ENCODE measurements around the gene RBKS. TPM values are rescaled to one million over a fixed set of nuclear protein-coding genes. Genes with fewer than 3 reads are reported as not detected.

RBKS gene
- total and polyA plus RNA-seq, 2 donors from 2014 or later, result 10.3 to 28.7 TPM

- no peaks in the 10 kb centered on the region for H3K36me3 ChIP-seq (ENCODE audit: control insufficient read depth in 2 of 3, insufficient read depth in 3 of 3, low read length in 3 of 3)
- intact Hi-C loops (cut with DNase I), result no loop called here
- no peak overlapping the region for H3K4me3 ChIP-seq (ENCODE audit: low read length in 3 of 3)
- H3K27me3 ChIP-seq (ENCODE audit: control insufficient read depth, insufficient read depth, low read length), result no peaks in the 10 kb centered on the region
- no peaks in the 10 kb centered on the region for H3K4me1 ChIP-seq (ENCODE audit: control insufficient read depth in 2 of 3, insufficient read depth in 2 of 3, low read depth in 1 of 3, low read length in 3 of 3)
- no peak for TF ChIP-seq CTCF (IDR thresholded peaks at IDR 0.05; ENCODE audit: borderline replicate concordance, extremely low read depth, insufficient read depth)
- no peak for FAIRE-seq
- no peak for DNase-seq
- H3K9me3 ChIP-seq (ENCODE audit: control insufficient read depth in 2 of 3, insufficient read depth in 1 of 3, low read length in 3 of 3), result no peaks in the 10 kb centered on the region
- H3K27ac ChIP-seq (ENCODE audit: low read depth in 2 of 2, low read length in 2 of 2), result no peak overlapping the region
- H3K9ac ChIP-seq (ENCODE audit: low read length in 3 of 3), result no peak overlapping the region
Observed at GRCh38 chr2:27863146-27863545, 27.0 kb downstream of the RBKS start.

GRCh38 chr2:27860111-27860510 lies 30.1 kb downstream of the RBKS start:
- TF ChIP-seq CTCF (IDR thresholded peaks at IDR 0.05; ENCODE audit: borderline replicate concordance, extremely low read depth, insufficient read depth), result no peak
- no peak overlapping the region for H3K9ac ChIP-seq (ENCODE audit: low read length in 3 of 3)
- no peak overlapping the region for H3K4me3 ChIP-seq (ENCODE audit: low read length in 3 of 3)
- H3K9me3 ChIP-seq (ENCODE audit: control insufficient read depth in 2 of 3, insufficient read depth in 1 of 3, low read length in 3 of 3), result peaks cover 0 to 2% (median 0%) of the 10 kb centered on the region in 3 donors
- no peaks in the 10 kb centered on the region for H3K4me1 ChIP-seq (ENCODE audit: control insufficient read depth in 2 of 3, insufficient read depth in 2 of 3, low read depth in 1 of 3, low read length in 3 of 3)
- H3K27ac ChIP-seq (ENCODE audit: low read depth in 2 of 2, low read length in 2 of 2), result no peak overlapping the region
- no peaks in the 10 kb centered on the region for H3K36me3 ChIP-seq (ENCODE audit: control insufficient read depth in 2 of 3, insufficient read depth in 3 of 3, low read length in 3 of 3)
- intact Hi-C loops (cut with DNase I), result no loop called here
- FAIRE-seq, result no peak
- DNase-seq, result no peak
- H3K27me3 ChIP-seq (ENCODE audit: control insufficient read depth, insufficient read depth, low read length), result no peaks in the 10 kb centered on the region

- no peak for TF ChIP-seq CTCF (IDR thresholded peaks at IDR 0.05; ENCODE audit: borderline replicate concordance, extremely low read depth, insufficient read depth)
- no peak for FAIRE-seq
- intact Hi-C loops (cut with DNase I), result no loop called here
Observed at GRCh38 chr2:27857417-27858172, 32.6 kb downstream of the RBKS start.

More at GRCh38 chr2:27857417-27858172, 32.6 kb downstream of the RBKS start:
- Histone ChIP-seq H3K36me3 (ENCODE audit: control insufficient read depth in 2 of 3, insufficient read depth in 3 of 3, low read length in 3 of 3) (no peaks in the 10 kb centered on the region), H3K27me3 (ENCODE audit: control insufficient read depth, insufficient read depth, low read length) (no peaks in the 10 kb centered on the region), H3K4me1 (ENCODE audit: control insufficient read depth in 2 of 3, insufficient read depth in 2 of 3, low read depth in 1 of 3, low read length in 3 of 3) (peaks cover 0 to 4% (median 0%) of the 10 kb centered on the region in 3 donors), H3K9ac (ENCODE audit: low read length in 3 of 3) (no peak overlapping the region), H3K9me3 (ENCODE audit: control insufficient read depth in 2 of 3, insufficient read depth in 1 of 3, low read length in 3 of 3) (peaks cover 0 to 2% (median 0%) of the 10 kb centered on the region in 3 donors), H3K27ac (ENCODE audit: low read depth in 2 of 2, low read length in 2 of 2) (no peak overlapping the region), H3K4me3 (ENCODE audit: low read length in 3 of 3) (no peak overlapping the region)
- DNase-seq, result no peak

Measured in kidney (tissue), 14 donors.